ENCODE results near the gene DGKI. TPM values are rescaled to one million over a fixed set of nuclear protein-coding genes. Genes with fewer than 3 reads are reported as not detected.

The DGKI gene
- total and polyA plus RNA-seq, 2 of the 13 experiments (the other 11 are each of a cell fraction or from before 2014, with no cell fraction given), result 0.09 to 0.17 TPM

- no peak overlapping the region for H3K4me3 ChIP-seq (replicated peaks in 1 of 3; ENCODE audit: insufficient read depth in 1 of 3, low read depth in 2 of 3, low read length in 3 of 3)
- H3K27ac ChIP-seq (ENCODE audit: extremely low read length, insufficient read depth, low read length), result no peak overlapping the region
- no TSS peak for BruUV-seq (replicated peaks)
- H3K27me3 ChIP-seq (ENCODE audit: control insufficient read depth in 1 of 2, insufficient read depth in 2 of 2, low read length in 2 of 2), result no peaks in the 10 kb centered on the region
- no peaks in the 10 kb centered on the region for H3K4me1 ChIP-seq (ENCODE audit: insufficient read depth, low read length)
- FAIRE-seq, result no peak
- H3K9ac ChIP-seq (ENCODE audit: insufficient read depth, low read depth, low read length), result no peak overlapping the region
- intact Hi-C loops (cut with micrococcal nuclease; ENCODE audit: unreplicated experiment), result no loop called here
- no peaks in the 10 kb centered on the region for H4K20me1 ChIP-seq (ENCODE audit: insufficient read depth, low read length)
- ChIA-PET POLR2A (no interaction called here), CTCF (ENCODE audit: low intra/inter-chr PET ratio, low total read pairs) (no interaction called here)
- TF ChIP-seq SMC3 (IDR thresholded peaks at IDR 0.05; ENCODE audit: low read length), result no peak
- TF ChIP-seq ZFX (CRISPR knock-in tag; IDR thresholded peaks at IDR 0.05; ENCODE audit: low read depth), result no peak
- no peak for TF ChIP-seq NR2F6 (IDR thresholded peaks at IDR 0.05)
- TF ChIP-seq NR2F6 (CRISPR knock-in tag; IDR thresholded peaks at IDR 0.05), result no peak
- TF ChIP-seq, protein P1, sequence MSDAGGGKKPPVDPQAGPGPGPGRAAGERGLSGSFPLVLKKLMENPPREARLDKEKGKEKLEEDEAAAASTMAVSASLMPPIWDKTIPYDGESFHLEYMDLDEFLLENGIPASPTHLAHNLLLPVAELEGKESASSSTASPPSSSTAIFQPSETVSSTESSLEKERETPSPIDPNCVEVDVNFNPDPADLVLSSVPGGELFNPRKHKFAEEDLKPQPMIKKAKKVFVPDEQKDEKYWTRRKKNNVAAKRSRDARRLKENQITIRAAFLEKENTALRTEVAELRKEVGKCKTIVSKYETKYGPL (CRISPR knock-in tag; IDR thresholded peaks at IDR 0.05), result no peak
- TF ChIP-seq ZC3H13 (CRISPR knock-in tag; IDR thresholded peaks at IDR 0.05), result no peak
- TF ChIP-seq RFXAP (CRISPR knock-in tag; IDR thresholded peaks at IDR 0.05; ENCODE audit: borderline replicate concordance), result no peak
- H3K79me2 ChIP-seq (ENCODE audit: insufficient read depth, low read length), result no peaks in the 10 kb centered on the region
- in situ Hi-C loops (cut with HindIII; ENCODE audit: extremely low pct_ligation_motif_present, low pct_unique_long_range_greater_than_20kb), result no loop called here
- no peak overlapping the region for H2AFZ ChIP-seq (ENCODE audit: low read length)
- ATAC-seq, result no peak
- H3K36me3 ChIP-seq (replicated peaks in 1 of 2; ENCODE audit: control insufficient read depth in 1 of 2, insufficient read depth in 2 of 2, low read length in 2 of 2), result no peaks in the 10 kb centered on the region
- no peaks in the 10 kb centered on the region for H3K9me3 ChIP-seq (ENCODE audit: low read length)
- no peak for DNase-seq (ENCODE audit: low spot score)
- no peak overlapping the region for H3K4me2 ChIP-seq (ENCODE audit: low read depth, low read length)
Measured at GRCh38 chr7:137393570-137393969, 453.2 kb downstream of the DGKI start.

DNA sequence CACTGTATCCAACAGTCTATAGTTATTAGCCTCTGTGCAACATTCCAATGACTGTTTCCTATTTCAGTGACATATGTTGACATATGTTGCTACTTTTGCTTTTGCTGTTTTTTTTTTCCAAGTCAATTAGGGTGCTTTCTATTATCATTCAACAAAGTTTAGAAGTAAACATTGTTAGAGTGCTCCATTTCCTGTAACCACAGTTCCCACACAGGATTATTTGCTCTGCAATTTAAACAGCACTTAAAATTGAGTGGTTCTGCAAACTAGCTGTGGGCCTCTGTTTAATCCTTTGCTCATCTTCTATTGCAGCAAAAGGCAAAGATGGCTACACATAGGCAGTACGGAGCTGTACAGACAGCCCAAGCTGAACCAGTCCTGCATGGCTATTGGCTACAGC, 456.7 kb downstream of the DGKI start:
- no peaks in the 10 kb centered on the region for H3K4me1 ChIP-seq (ENCODE audit: insufficient read depth, low read length)
- DNase-seq (ENCODE audit: low spot score) (no peak), ATAC-seq (no peak), FAIRE-seq (no peak)
- H3K4me2 ChIP-seq (ENCODE audit: low read depth, low read length), result no peak overlapping the region
- in situ Hi-C loops (cut with HindIII; ENCODE audit: extremely low pct_ligation_motif_present, low pct_unique_long_range_greater_than_20kb) (no loop called here), intact Hi-C loops (cut with micrococcal nuclease; ENCODE audit: unreplicated experiment) (no loop called here)
- no CpG with 5 or more reads among the region's 1 CpG for WGBS (ENCODE audit: low lambda C conversion rate)
- H3K36me3 ChIP-seq (replicated peaks in 1 of 2; ENCODE audit: control insufficient read depth in 1 of 2, insufficient read depth in 2 of 2, low read length in 2 of 2), result no peaks in the 10 kb centered on the region
- no peak overlapping the region for H3K9ac ChIP-seq (ENCODE audit: insufficient read depth, low read depth, low read length)
- no peak overlapping the region for H3K4me3 ChIP-seq (replicated peaks in 1 of 3; ENCODE audit: insufficient read depth in 1 of 3, low read depth in 2 of 3, low read length in 3 of 3)
- no TSS peak for BruUV-seq (replicated peaks)
- H3K79me2 ChIP-seq (ENCODE audit: insufficient read depth, low read length), result no peaks in the 10 kb centered on the region
- no peaks in the 10 kb centered on the region for H3K9me3 ChIP-seq (ENCODE audit: low read length)
- no peaks in the 10 kb centered on the region; a peak in 1 of 5 replicates for H3K27me3 ChIP-seq (ENCODE audit: control insufficient read depth in 1 of 2, insufficient read depth in 2 of 2, low read length in 2 of 2)
- H2AFZ ChIP-seq (ENCODE audit: low read length), result no peak overlapping the region
- no peaks in the 10 kb centered on the region for H4K20me1 ChIP-seq (ENCODE audit: insufficient read depth, low read length)
- H3K27ac ChIP-seq (ENCODE audit: extremely low read length, insufficient read depth, low read length), result no peak overlapping the region
- ChIA-PET CTCF (ENCODE audit: low intra/inter-chr PET ratio, low total read pairs) (no interaction called here), POLR2A (no interaction called here)
- no peak for TF ChIP-seq GZF1 (CRISPR knock-in tag; IDR thresholded peaks at IDR 0.05)
- TF ChIP-seq ZNF3 (CRISPR knock-in tag; IDR thresholded peaks at IDR 0.05), result no peak
- no peak for TF ChIP-seq MED8 (CRISPR knock-in tag; IDR thresholded peaks at IDR 0.05; ENCODE audit: insufficient replicate concordance)
- TF ChIP-seq RBM39 (IDR thresholded peaks at IDR 0.05; ENCODE audit: low read depth, low read length, poor library complexity, severe bottlenecking), result no peak
- no peak for TF ChIP-seq ZNF549 (CRISPR knock-in tag; IDR thresholded peaks at IDR 0.05)
- TF ChIP-seq ZNF326 (CRISPR knock-in tag; IDR thresholded peaks at IDR 0.05; ENCODE audit: borderline replicate concordance), result no peak
- no peak for TF ChIP-seq ZNF724P (CRISPR knock-in tag; IDR thresholded peaks at IDR 0.05; ENCODE audit: borderline replicate concordance)
- TF ChIP-seq ESRRA (CRISPR knock-in tag; IDR thresholded peaks at IDR 0.05; ENCODE audit: low read depth), result no peak
- no peak for TF ChIP-seq ZFP36L2 (CRISPR knock-in tag; IDR thresholded peaks at IDR 0.05)
- TF ChIP-seq, protein P2, sequence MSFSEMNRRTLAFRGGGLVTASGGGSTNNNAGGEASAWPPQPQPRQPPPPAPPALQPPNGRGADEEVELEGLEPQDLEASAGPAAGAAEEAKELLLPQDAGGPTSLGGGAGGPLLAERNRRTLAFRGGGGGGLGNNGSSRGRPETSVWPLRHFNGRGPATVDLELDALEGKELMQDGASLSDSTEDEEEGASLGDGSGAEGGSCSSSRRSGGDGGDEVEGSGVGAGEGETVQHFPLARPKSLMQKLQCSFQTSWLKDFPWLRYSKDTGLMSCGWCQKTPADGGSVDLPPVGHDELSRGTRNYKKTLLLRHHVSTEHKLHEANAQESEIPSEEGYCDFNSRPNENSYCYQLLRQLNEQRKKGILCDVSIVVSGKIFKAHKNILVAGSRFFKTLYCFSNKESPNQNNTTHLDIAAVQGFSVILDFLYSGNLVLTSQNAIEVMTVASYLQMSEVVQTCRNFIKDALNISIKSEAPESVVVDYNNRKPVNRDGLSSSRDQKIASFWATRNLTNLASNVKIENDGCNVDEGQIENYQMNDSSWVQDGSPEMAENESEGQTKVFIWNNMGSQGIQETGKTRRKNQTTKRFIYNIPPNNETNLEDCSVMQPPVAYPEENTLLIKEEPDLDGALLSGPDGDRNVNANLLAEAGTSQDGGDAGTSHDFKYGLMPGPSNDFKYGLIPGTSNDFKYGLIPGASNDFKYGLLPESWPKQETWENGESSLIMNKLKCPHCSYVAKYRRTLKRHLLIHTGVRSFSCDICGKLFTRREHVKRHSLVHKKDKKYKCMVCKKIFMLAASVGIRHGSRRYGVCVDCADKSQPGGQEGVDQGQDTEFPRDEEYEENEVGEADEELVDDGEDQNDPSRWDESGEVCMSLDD (CRISPR knock-in tag; IDR thresholded peaks at IDR 0.05; ENCODE audit: borderline replicate concordance), result no peak
